GM19025 (cell line): ENCODE data around the gene INSC.
A peak's percentile ranks its signal among the peaks of the same experiment; 100 is the strongest.

Source experiments
- ATAC-seq: cut with Tn5 transposase; IDR thresholded peaks from one replicate; pipeline ENCODE4 v1.9.1; 2021; ENCODE audit warnings: mild to moderate bottlenecking, low read depth, moderate library complexity; ENCODE audit not compliant: unreplicated experiment

The INSC gene

GRCh38 chr11:15178214-15178613 lies 63.5 kb downstream of the INSC start:
- no peak for ATAC-seq

GRCh38 chr11:15179167-15179566 lies 64.4 kb downstream of the INSC start:
- ATAC-seq = no peak

- peak; percentile 57 for ATAC-seq
Observed at GRCh38 chr11:15180212-15180792, 65.6 kb downstream of the INSC start.

- ATAC-seq = no peak
Observed at GRCh38 chr11:15182372-15182771, 67.6 kb downstream of the INSC start.

GRCh38 chr11:15185021-15185420 lies 70.3 kb downstream of the INSC start:
- no peak for ATAC-seq

- ATAC-seq = no peak
Observed at GRCh38 chr11:15186146-15186545, 71.4 kb downstream of the INSC start.

- ATAC-seq = no peak
Observed at GRCh38 chr11:15189189-15189588, 74.5 kb downstream of the INSC start.

- no peak for ATAC-seq
Observed at GRCh38 chr11:15189641-15190365, 75.1 kb downstream of the INSC start.

- no peak for ATAC-seq
Observed at GRCh38 chr11:15190611-15191010, 75.9 kb downstream of the INSC start.

- ATAC-seq = no peak
Observed at GRCh38 chr11:15192005-15192556, 77.4 kb downstream of the INSC start.

- ATAC-seq = no peak
Observed at GRCh38 chr11:15194671-15195415, 80.1 kb downstream of the INSC start.

GRCh38 chr11:15195454-15196200 lies 80.9 kb downstream of the INSC start:
- no peak for ATAC-seq

GRCh38 chr11:15196704-15197103 lies 82.0 kb downstream of the INSC start:
- ATAC-seq = no peak

GRCh38 chr11:15197696-15198095 lies 83.0 kb downstream of the INSC start:
- ATAC-seq = no peak

- no peak for ATAC-seq
Observed at GRCh38 chr11:15198284-15198683, 83.6 kb downstream of the INSC start.

- ATAC-seq = no peak
Observed at GRCh38 chr11:15199693-15200092, 85.0 kb downstream of the INSC start.

GRCh38 chr11:15200696-15201095 lies 86.0 kb downstream of the INSC start:
- ATAC-seq = no peak

GRCh38 chr11:15201586-15201985 lies 86.9 kb downstream of the INSC start:
- ATAC-seq = no peak

GRCh38 chr11:15202626-15203025 lies 87.9 kb downstream of the INSC start:
- no peak for ATAC-seq

GRCh38 chr11:15204711-15205110 lies 90.0 kb downstream of the INSC start:
- no peak for ATAC-seq

GRCh38 chr11:15206791-15207190 lies 92.1 kb downstream of the INSC start:
- no peak for ATAC-seq
